Activated T-cell treated with anti-CD3 and anti-CD28 coated beads, Interleukin-2, amount 50 U/mL, for 24 hours (primary cell): Measurements from ENCODE around the gene ZBTB7A.
"Not testable (repeated sequence)": the region's sequence is repeated elsewhere in the genome, so short reads cannot be mapped to it uniquely, and the experiment has no call there.

ENCODE experiments used
- DNase-seq: peaks from one replicate; pipeline ENCODE4 v3.0.0-alpha.2; 2020
- H3K27ac Mint-ChIP-seq: 2 replicates; pipeline ENCODE4 v1.8.0; 2020; ENCODE audit warnings: mild to moderate bottlenecking, mixed read lengths
- H3K27me3 Mint-ChIP-seq: 2 replicates; pipeline ENCODE4 v1.8.0; 2020; ENCODE audit warnings: mixed read lengths
- H3K36me3 Mint-ChIP-seq: 2 replicates; pipeline ENCODE4 v1.8.0; 2020; ENCODE audit warnings: low read depth, mixed read lengths
- H3K4me1 Mint-ChIP-seq: 2 replicates; pipeline ENCODE4 v1.8.0; 2020; ENCODE audit warnings: low read depth, mixed read lengths
- H3K4me3 Mint-ChIP-seq: 2 replicates; pipeline ENCODE4 v1.8.0; 2020; ENCODE audit warnings: mild to moderate bottlenecking, moderate library complexity, mixed read lengths
- H3K9me3 Mint-ChIP-seq: 2 replicates; pipeline ENCODE4 v1.8.0; 2020; ENCODE audit warnings: mixed read lengths

ZBTB7A gene

GRCh38 chr19:4015705-4016402 is 50.8 kb downstream of the ZBTB7A start:
- H3K36me3 Mint-ChIP-seq, result peaks cover 66% of the 10 kb centered on the region
- H3K4me1 Mint-ChIP-seq, result peaks cover 30% of the 10 kb centered on the region
- no peaks in the 10 kb centered on the region for H3K27me3 Mint-ChIP-seq
- DNase-seq, result no peak
- H3K4me3 Mint-ChIP-seq, result no peak overlapping the region
- H3K27ac Mint-ChIP-seq, result no peak overlapping the region
- H3K9me3 Mint-ChIP-seq, result no peaks in the 10 kb centered on the region

DNA sequence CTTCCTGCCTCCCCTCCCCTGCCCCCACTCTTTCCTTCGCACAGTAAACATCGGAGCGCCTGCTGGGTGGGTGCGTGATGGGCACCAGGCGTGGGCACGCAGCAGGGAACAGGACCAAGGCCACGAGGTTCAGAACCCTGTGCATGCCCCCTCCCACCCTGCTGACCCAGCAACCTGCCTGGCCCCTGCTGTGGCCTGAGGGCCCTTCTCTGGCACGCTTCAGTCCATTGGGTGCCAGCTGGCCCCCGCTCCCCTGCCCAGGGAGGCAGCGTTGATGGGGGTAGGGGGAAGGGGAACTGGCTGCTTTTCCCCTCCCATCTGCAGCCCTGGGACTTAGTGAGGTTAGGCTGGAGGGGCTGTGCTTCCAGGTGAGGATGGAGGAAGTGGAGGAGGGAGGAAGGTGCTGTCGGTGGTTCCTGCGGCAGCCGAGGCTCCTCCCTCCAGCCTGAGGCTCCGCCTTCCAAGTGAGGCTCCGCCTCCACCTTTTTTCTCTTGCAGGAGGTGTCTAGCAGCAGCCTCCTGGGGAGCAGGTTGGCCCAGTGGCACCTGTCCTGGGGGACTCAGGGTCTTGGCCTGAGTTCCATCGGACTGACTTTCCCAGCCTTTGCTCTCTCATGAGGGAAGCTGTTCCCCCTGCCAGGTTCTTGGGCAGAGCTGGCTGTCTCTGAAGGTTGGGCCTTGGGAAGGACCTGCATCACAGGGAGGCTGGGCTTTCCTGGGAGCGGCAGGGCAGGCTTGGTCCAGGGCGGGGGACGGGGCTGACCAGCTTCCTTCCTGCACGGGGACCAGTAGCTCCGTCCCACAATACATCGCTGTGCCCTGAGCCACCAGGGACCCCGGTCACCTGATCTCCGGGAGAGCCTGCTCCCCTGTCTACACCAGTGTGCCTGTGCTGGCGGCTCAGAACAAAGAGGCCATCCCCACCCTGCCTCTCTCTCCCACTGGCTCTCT is 51.9 kb downstream of the ZBTB7A start:
- Mint-ChIP-seq H3K36me3 (peaks cover 60% of the 10 kb centered on the region), H3K4me1 (peaks cover 39% of the 10 kb centered on the region), H3K4me3 (no peak overlapping the region), H3K9me3 (no peaks in the 10 kb centered on the region), H3K27ac (no peak overlapping the region), H3K27me3 (no peaks in the 10 kb centered on the region)
- peak; percentile 70 for DNase-seq

DNA sequence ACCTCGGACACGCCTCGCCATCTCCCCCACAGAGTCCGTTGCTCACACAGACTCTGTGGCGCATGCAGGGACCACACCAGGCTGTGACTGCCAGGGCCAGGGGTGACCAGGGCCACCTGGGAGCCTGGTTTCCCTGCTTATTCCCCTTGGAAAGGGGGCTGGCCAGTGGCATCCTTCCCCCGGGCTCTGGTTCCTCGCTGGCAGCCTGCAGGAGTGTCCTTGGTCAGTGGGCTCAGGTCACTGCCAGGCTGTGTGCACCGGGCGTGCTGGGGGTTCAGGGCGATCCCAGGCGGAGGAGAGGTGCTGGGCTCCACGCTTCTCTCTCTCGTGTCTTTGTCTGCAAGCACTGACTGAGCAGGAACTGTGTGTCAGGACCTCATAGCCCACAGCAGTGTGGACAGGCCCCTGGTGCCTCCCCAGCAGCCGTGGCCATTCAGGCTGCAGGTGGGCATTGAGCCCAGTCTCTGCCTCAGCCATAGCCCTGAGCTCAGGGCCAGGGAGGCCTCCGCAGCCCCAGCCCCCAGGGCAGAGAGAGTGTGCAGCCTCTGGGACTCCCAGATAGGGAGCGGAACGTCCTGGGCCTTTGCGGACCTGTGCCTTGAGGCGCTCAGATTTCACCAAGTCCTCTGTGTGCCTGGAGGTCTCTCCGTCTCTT is 52.7 kb downstream of the ZBTB7A start:
- H3K9me3 Mint-ChIP-seq, result no peaks in the 10 kb centered on the region
- H3K4me3 Mint-ChIP-seq, result no peak overlapping the region
- H3K4me1 Mint-ChIP-seq, result peaks cover 47% of the 10 kb centered on the region
- H3K27ac Mint-ChIP-seq, result no peak overlapping the region
- H3K27me3 Mint-ChIP-seq, result no peaks in the 10 kb centered on the region
- DNase-seq, result no peak
- H3K36me3 Mint-ChIP-seq, result peaks cover 60% of the 10 kb centered on the region

DNA sequence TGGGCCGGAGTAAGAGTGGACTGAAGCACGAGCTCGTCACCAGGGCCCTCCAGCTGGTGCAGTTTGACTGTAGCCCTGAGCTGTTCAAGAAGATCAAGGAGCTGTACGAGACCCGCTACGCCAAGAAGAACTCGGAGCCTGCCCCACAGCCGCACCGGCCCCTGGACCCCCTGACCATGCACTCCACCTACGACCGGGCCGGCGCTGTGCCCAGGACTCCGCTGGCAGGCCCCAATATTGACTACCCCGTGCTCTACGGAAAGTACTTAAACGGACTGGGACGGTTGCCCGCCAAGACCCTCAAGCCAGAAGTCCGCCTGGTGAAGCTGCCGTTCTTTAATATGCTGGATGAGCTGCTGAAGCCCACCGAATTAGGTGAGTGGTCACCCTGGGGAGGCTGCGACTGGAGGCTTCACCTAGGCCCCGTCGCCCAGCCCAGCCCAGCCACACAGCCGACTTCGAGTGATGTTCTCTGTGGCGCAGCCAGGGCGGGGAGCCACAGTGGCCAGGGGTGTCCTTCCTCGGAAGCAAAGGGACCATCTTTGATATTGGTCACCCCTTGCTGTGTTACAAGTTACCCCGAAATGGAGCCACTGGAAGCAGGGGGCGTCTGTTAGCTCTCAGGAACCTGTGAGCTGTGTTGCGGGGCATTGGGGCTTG is 53.6 kb downstream of the ZBTB7A start:
- DNase-seq, result no peak
- H3K4me3 Mint-ChIP-seq, result no peak overlapping the region
- H3K36me3 Mint-ChIP-seq, result peaks cover 54% of the 10 kb centered on the region
- H3K9me3 Mint-ChIP-seq, result no peaks in the 10 kb centered on the region
- no peak overlapping the region for H3K27ac Mint-ChIP-seq
- H3K27me3 Mint-ChIP-seq, result no peaks in the 10 kb centered on the region
- H3K4me1 Mint-ChIP-seq, result peaks cover 51% of the 10 kb centered on the region

DNA sequence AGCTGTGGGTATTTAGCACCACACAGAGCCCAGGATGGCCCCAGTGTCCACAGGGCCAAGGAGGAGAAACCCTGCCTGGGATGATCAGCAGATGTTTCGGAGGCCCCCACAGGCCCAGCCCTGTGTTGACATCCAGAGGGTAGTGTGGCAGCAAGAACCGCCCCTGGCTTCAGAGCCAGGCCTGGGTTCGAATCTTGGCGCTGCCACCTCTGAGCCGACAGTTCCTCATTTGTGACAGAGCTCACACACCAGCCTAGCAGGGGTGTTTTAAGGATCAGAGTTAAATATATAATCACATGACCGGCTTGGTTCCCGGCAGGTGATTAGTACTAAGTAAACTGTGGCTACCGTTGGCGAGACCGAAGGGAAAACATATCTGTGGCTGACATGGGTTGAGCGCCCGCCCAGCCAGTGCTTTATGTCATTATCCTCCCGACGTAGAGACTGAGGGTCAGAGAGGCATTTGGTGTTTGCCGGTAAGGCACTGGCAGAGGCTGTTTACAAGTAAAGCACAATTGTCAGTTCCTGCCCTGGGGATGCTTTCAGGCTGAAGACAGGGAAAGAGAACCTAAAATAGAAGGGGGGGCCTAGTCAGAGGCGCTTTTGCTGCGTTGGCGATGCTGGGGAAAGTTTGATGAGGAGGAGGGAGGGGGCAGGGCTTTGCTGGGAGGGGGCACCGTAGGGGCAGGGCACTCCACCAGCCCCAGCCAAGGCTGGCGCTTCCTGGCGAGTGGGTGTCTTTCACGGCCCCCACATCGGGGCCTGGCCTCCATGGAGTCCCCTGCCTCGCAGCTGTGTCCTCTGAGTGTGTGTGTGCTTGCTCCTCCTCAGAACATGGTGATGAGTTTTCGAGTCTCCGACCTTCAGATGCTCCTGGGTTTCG is 54.4 kb downstream of the ZBTB7A start:
- Mint-ChIP-seq H3K36me3 (peaks cover 51% of the 10 kb centered on the region), H3K9me3 (no peaks in the 10 kb centered on the region), H3K4me1 (peaks cover 51% of the 10 kb centered on the region), H3K27me3 (no peaks in the 10 kb centered on the region), H3K27ac (no peak overlapping the region), H3K4me3 (no peak overlapping the region)
- DNase-seq, result no peak

DNA sequence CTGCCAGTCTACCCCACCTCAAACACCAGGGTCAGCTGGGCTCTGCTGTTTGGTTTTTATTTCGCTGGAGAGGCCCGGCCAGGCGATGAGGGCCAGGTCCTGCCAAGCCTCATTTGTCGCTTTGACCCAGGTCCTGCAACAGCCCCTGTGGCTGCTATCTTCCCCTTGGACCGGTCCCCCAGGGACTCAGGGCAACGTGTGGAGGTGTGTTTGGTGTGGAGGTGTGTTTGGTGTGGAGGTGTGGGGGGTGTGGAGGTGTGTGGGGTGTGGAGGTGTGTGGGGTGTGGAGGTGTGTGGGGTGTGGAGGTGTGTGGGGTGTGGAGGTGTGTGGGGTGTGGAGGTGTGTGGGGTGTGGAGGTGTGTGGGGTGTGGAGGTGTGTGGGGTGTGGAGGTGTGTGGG is 55.3 kb downstream of the ZBTB7A start:
- Mint-ChIP-seq H3K36me3 (peaks cover 47% of the 10 kb centered on the region), H3K4me1 (peaks cover 51% of the 10 kb centered on the region), H3K27ac (peak overlapping the region; percentile 11)
- not testable (repeated sequence) for H3K9me3 Mint-ChIP-seq, H3K27me3 Mint-ChIP-seq, DNase-seq, H3K4me3 Mint-ChIP-seq

DNA sequence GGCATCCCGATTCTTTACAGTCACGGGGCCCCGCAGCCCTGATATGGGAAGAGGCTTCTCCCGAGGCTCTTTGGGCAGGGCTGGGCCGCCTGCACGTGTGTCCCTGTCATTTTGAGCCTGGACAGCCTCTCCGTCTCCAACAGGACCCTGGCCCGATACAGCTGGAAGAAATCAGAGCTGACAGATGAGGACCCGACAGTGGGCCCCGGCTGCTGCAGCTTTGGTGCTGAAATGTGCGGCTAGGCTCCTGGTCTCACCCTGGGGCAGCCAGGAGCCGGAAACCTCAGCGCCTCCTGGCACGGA is 55.9 kb downstream of the ZBTB7A start:
- peaks cover 51% of the 10 kb centered on the region for H3K4me1 Mint-ChIP-seq
- no peak overlapping the region for H3K4me3 Mint-ChIP-seq

GRCh38 chr19:4009990-4010807 is 56.5 kb downstream of the ZBTB7A start:
- Mint-ChIP-seq H3K4me1 (peaks cover 51% of the 10 kb centered on the region), H3K27ac (no peak overlapping the region), H3K4me3 (peak overlapping the region; percentile 15), H3K9me3 (no peaks in the 10 kb centered on the region), H3K27me3 (no peaks in the 10 kb centered on the region), H3K36me3 (peaks cover 36% of the 10 kb centered on the region)
- DNase-seq, result no peak

More for the DNA sequence above, 55.9 kb downstream of the ZBTB7A start:
- H3K36me3 Mint-ChIP-seq, result peaks cover 41% of the 10 kb centered on the region
- H3K27me3 Mint-ChIP-seq, result no peaks in the 10 kb centered on the region
- peak overlapping the region; percentile 11 for H3K27ac Mint-ChIP-seq
- no peak for DNase-seq
- no peaks in the 10 kb centered on the region for H3K9me3 Mint-ChIP-seq

DNA sequence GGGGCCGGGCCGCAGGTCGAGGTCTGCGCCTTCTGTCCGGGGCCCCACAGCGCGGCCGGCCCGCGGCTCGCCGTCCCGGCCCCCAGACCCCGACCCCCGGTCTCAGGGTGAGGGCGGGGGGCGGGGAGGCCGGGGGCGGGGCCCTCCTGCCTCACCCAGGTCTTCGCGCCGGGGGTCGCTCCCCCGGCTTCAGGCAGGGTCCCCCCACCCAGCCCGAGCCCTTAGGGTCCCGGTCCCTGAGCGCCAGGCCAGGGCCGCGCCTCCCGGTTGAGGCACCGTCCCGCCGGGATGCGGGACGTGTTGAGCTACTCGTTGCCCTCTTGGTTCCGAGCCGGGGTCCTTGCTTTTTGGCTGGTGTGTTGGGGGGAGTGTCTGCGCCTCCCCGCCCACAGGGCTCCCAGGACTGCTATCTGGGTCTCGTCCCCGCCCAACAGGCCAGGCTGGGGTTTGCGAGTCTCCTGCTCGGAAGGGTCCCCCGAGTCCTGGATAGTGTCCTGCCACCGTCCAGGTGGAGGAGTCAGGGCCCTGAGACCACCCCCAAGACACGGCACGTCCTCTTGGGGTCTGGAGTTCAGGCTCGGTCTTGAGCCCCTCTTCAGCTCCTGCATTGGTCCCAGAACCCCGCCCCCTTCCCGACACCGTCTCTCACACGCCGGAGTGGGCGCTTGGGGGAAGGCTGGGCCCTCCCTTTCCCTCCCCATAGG is 58.7 kb downstream of the ZBTB7A start:
- H3K36me3 Mint-ChIP-seq, result peaks cover 17% of the 10 kb centered on the region
- no peaks in the 10 kb centered on the region for H3K27me3 Mint-ChIP-seq
- H3K9me3 Mint-ChIP-seq, result no peaks in the 10 kb centered on the region
- peaks cover 41% of the 10 kb centered on the region for H3K4me1 Mint-ChIP-seq
- peak; percentile 52 for DNase-seq
- H3K4me3 Mint-ChIP-seq, result peak overlapping the region; percentile 83
- H3K27ac Mint-ChIP-seq, result peak overlapping the region; percentile 73

DNA sequence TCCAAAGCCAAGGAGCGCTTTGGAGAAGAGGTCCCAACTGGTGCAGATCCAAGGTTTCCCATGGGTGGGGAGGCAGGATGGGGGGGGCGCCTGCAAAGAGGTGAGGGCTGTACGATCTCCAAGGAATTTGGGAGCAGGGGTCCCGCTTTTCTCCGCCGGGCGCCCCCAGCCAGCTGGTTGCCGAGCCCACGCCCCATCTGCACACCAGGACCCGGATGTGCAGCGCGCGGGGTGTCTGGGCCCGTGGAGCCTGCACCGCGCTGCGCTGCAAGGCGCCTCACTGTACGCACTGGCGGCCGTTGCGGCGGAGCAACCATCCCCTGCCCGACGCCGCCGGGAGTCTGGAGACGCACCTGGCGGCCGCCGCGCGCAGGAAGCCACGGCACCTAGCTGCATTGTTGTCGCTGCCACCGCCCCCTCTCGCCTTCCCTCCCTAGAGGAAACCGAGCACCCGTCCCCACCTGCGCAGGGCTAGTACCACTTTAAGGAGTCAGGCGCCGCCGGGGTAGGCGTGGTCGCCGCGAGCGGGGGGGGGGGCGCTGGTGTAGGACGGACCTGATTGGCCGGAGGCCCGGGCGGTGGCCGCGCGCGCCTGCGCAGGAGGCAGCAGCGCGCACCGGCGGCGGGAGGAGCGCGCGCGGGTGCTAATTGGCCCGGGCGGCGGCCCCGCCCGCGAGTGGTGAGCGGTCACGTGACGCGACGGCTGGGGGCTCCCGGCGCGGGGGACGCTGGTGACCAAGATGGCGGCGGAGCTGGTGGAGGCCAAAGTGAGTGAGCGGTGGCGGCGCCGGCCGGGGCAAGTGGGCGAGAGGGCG is 59.5 kb downstream of the ZBTB7A start, which contains the start of gene PIAS4:
PIAS4 (plus strand) TSS at position 716 of the 815 bp plus-strand sequence; CDS start at position 741, 25 bp downstream.
- DNase-seq, result peak; percentile 98
- no peaks in the 10 kb centered on the region for H3K9me3 Mint-ChIP-seq
- no peaks in the 10 kb centered on the region for H3K27me3 Mint-ChIP-seq
- H3K4me3 Mint-ChIP-seq, result peak within 1 kb of the TSS; percentile 83
- H3K4me1 Mint-ChIP-seq, result peaks cover 35% of the 10 kb centered on the region
- peak within 1 kb of the TSS; percentile 81 for H3K27ac Mint-ChIP-seq
- H3K36me3 Mint-ChIP-seq, result peaks cover 11% of the 10 kb centered on the region

GRCh38 chr19:4005436-4005835 is 61.3 kb downstream of the ZBTB7A start:
- not testable (repeated sequence) for DNase-seq, H3K36me3 Mint-ChIP-seq, H3K9me3 Mint-ChIP-seq, H3K27ac Mint-ChIP-seq, H3K27me3 Mint-ChIP-seq
- peaks cover 24% of the 10 kb centered on the region for H3K4me1 Mint-ChIP-seq
- peak overlapping the region; percentile 31 for H3K4me3 Mint-ChIP-seq

DNA sequence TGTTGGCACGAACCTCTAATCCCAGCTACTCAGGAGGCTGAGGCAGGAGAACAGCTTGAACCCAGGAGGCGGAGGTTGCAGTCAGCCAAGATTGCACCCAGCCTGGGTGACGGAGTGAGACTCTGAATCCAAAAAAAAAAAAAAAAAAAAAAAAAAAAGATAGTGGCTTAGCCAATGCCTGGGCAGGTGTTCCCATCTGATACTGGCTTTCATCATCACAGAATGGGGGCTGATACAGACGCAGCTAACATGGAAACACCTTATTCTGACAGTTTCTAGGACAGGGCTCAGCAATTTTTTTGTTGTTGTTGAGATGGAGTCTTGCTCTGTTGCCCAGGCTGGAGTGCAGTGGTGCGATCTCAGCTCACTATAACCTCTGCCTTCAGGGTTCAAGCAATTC is 65.9 kb downstream of the ZBTB7A start:
- H3K27ac Mint-ChIP-seq, H3K4me1 Mint-ChIP-seq, DNase-seq, H3K4me3 Mint-ChIP-seq, H3K36me3 Mint-ChIP-seq, H3K9me3 Mint-ChIP-seq, H3K27me3 Mint-ChIP-seq: not testable (repeated sequence)
